Right lobe of liver (tissue), 6 donors: ENCODE data around the gene TAGLN2. TPM values are rescaled to one million over a fixed set of nuclear protein-coding genes. Genes with fewer than 3 reads are reported as not detected.

Source experiments
- ATAC-seq, 4 donors: fragments of 200-7000 bp; cut with Tn5 transposase; one replicate each; pipeline ENCODE4 v1.9.1; 2020; ENCODE audit warnings: mild to moderate bottlenecking in 4 of 4, moderate library complexity in 4 of 4
- DNase-seq, 3 donors: peaks; one replicate each; pipeline ENCODE4 v3.0.0-alpha.2; 2020
- H3K27ac ChIP-seq, 3 donors: fragments of 200-600 bp; one replicate each; pipeline ENCODE4 v1.8.0; 2022
- H3K27me3 ChIP-seq, 2 donors: fragments of 200-600 bp; one replicate each; pipeline ENCODE4 v1.8.0; 2022
- H3K36me3 ChIP-seq, 4 donors: fragments of 200-600 bp; sonication (generic) in 1 of 4; one replicate each; pipeline versions ENCODE4 v1.5.1 to v1.8.0; 2017 to 2022; ENCODE audit warnings: control low read depth in 1 of 4
- H3K4me1 ChIP-seq, 4 donors: fragments of 200-600 bp; sonication (generic) in 1 of 4; one replicate each; pipeline versions ENCODE4 v1.5.1 to v1.8.0; 2017 to 2022; ENCODE audit warnings: control low read depth in 1 of 4
- H3K4me3 ChIP-seq, 3 donors: fragments of 200-600 bp; one replicate each; pipeline ENCODE4 v1.8.0; 2022
- H3K9me3 ChIP-seq, 4 donors: fragments of 200-600 bp; sonication (generic) in 1 of 4; one replicate each; pipeline versions ENCODE4 v1.5.1 to v1.8.0; 2017 to 2022; ENCODE audit warnings: control low read depth in 1 of 4
- CTCF ChIP-seq, 4 donors: fragments of 200-600 bp in 3 of 4; fragments of 450-650 bp in 1 of 4; IDR thresholded peaks; one replicate each; pipeline versions ENCODE4 v1.5.1 to v1.8.0; 2016 to 2022; ENCODE audit warnings: antibody characterized with exemption in 4 of 4, mild to moderate bottlenecking in 2 of 4
- POLR2A ChIP-seq: fragments of 450-650 bp; IDR thresholded peaks from one replicate; pipeline ENCODE4 v1.6.1; 2017; ENCODE audit warnings: antibody characterized with exemption, mild to moderate bottlenecking
- WGBS: methylation state at CpG from one replicate; pipeline ENCODE4 v1.1.6; 2018; ENCODE audit warnings: low coverage, low lambda C conversion rate; ENCODE audit not compliant: insufficient coverage; ENCODE audit errors: missing lambda C conversion rate; 5-methylcytosine and 5-hydroxymethylcytosine counted together
- intact Hi-C, 2 donors: fragments of 100-400 bp; cut with DNase I; formaldehyde crosslinking; loops; one replicate each; pipeline versions ENCODE4 v1.11.2 to v1.14.1; 2022
- total RNA-seq, 6 experiments: library from RNA; depleted of rRNA in 2 of 6; stranded (reverse); fragments of >200 nt in 2 of 6; fragmentation: NEBNext Ultra II Directional in 3 of 6; extraction: Animal tissue kit (Norgen Biotek cat#: 25700) in 3 of 6; gene quantifications; one replicate each; pipeline versions ENCODE4 v1.1.0 to v1.2.4, GENCODE V29; 2016 to 2023
- donor health status: DM: no; HTN: yes; CAD: no.
- donor health status: DM: no; HTN: no; CAD: no.
- donor health status: DM: no; HTN: no; CAD: no.
- donor health status: DM: no; HTN: yes; CAD: no.
- donor health status: DM: no; HTN: yes; CAD: no.

The TAGLN2 gene
- total RNA-seq, 6 experiments from 2014 or later, result 53.2 to 200 (median 117) TPM

DNA sequence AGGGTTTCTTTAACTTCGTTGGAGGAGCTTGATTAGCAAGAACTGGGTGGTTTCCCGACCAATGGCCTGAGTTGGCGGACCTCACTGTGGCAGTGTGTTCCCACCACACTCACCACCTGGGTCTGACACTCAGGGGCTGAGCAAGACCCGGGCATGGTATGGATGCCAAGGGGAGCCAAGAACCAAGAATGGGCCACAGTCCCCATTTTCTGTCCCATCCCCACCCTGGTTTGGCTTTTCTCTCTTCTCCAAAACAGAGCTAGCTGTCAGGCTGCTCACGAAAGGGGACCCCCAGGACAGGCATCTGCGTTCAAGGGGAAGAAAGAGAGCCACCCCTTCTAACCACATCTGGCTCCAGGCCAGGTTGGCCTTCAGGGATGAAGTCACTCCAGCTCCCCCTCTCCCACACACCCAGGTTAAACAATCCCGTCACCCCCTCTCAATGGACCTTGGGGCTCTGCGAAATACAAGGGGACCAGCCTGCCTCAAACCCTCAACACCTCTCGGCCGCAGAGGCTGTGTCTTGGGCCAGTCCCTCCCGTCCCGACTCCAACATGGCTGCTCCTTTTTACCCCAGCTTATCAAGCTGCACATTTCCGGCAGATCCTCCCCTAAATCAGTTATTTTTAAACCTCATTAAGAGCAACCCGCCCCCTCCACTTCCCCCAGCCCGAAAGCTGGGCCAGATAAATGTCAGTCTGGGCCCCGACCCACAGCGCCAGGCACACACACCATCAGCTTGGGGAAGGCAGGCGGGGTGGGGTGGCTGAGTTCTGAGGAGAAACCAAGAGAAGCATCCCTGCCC lies 3.4 kb downstream of the TAGLN2 start:
- H3K27ac ChIP-seq, result peak overlapping the region; percentile 34 to 91 (median 84)
- peaks cover 16 to 20% (median 19%) of the 10 kb centered on the region in 4 donors for H3K36me3 ChIP-seq
- intact Hi-C loops, result no loop called here
- H3K9me3 ChIP-seq, result no peaks in the 10 kb centered on the region
- 44% methylated on average over 14 of the region's 18 CpGs for WGBS
- H3K4me3 ChIP-seq, result peak overlapping the region; percentile 67 to 91 (median 85)
- H3K4me1 ChIP-seq, result peaks cover 0 to 26% (median 13%) of the 10 kb centered on the region in 4 donors
- no peak for TF ChIP-seq POLR2A
- ATAC-seq (no peak), DNase-seq (peak in 1 of 3 donors; percentile 42)
- H3K27me3 ChIP-seq, result no peaks in the 10 kb centered on the region

- 64% methylated on average over 1 of the region's 1 CpG for WGBS
- Histone ChIP-seq H3K27ac (peak overlapping the region in 1 of 3 donors; percentile 91), H3K27me3 (no peaks in the 10 kb centered on the region), H3K36me3 (peaks cover 16 to 20% (median 19%) of the 10 kb centered on the region in 4 donors), H3K9me3 (no peaks in the 10 kb centered on the region), H3K4me3 (no peak overlapping the region), H3K4me1 (peaks cover 0 to 26% (median 13%) of the 10 kb centered on the region in 4 donors)
- no peak for ATAC-seq
- intact Hi-C loops, result no loop called here
- TF ChIP-seq CTCF (IDR thresholded peaks at IDR 0.05), result no peak
- TF ChIP-seq POLR2A, result no peak
- no peak for DNase-seq
Measured at GRCh38 chr1:159921251-159921650, 4.1 kb downstream of the TAGLN2 start.

DNA sequence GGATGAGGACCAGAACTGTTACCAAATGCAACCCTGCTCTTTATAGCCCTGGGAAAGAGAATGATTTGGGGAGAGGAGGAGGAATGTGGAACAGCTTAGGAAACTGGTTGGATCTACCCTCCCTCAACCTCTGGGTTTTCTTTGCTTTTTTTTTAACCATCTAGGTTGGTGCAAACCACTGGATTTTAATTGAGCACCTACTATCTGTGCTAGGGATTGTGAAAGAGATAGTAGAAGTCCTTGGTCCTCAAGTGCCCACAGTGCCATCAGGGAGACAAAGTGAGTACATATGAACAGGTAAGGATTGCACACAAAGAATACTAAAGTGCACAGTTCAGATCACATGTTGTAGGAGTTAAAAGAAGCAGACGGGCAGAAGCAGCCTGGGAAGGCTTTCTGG lies 4.7 kb downstream of the TAGLN2 start:
- Histone ChIP-seq H3K27me3 (no peaks in the 10 kb centered on the region), H3K9me3 (no peaks in the 10 kb centered on the region), H3K4me1 (peaks cover 0 to 23% (median 11%) of the 10 kb centered on the region in 4 donors), H3K36me3 (peaks cover 16 to 20% (median 19%) of the 10 kb centered on the region in 4 donors), H3K27ac (no peak overlapping the region), H3K4me3 (no peak overlapping the region)
- intact Hi-C loops, result no loop called here
- 43% methylated on average over 1 of the region's 1 CpG for WGBS
- no peak for DNase-seq
- TF ChIP-seq CTCF (IDR thresholded peaks at IDR 0.05) (no peak), POLR2A (no peak)
- no peak for ATAC-seq

DNA sequence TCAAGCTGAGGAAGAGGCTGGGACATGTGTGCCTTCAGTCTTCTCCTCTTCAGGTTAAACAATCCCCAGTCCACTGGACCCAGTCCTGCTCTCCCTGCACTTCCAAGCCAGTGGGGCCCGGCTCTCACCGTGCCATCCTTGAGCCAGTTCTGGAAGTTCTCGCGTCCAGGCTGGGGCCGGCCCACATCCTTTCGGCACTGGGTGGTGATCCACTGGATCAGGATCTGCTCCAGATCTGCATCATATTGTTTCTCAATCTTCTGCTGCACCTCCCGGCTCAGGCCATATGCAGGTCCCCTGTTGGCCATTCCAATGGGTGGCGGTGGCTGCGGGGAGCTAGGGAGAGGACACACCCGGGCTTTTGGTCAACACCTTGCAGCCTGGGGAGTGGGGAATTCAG lies 5.1 kb downstream of the TAGLN2 start:
- Histone ChIP-seq H3K27ac (no peak overlapping the region), H3K4me3 (no peak overlapping the region), H3K9me3 (no peaks in the 10 kb centered on the region), H3K36me3 (peaks cover 16 to 20% (median 19%) of the 10 kb centered on the region in 4 donors), H3K27me3 (no peaks in the 10 kb centered on the region), H3K4me1 (peaks cover 0 to 21% (median 10%) of the 10 kb centered on the region in 4 donors)
- DNase-seq, result peak in 1 of 3 donors; percentile 19
- TF ChIP-seq POLR2A, result no peak
- TF ChIP-seq CTCF (IDR thresholded peaks at IDR 0.05), result no peak
- WGBS, result no CpG with 5 or more reads among the region's 10 CpGs
- intact Hi-C loops, result no loop called here
- no peak for ATAC-seq

GRCh38 chr1:159919236-159919865 lies 6.0 kb downstream of the TAGLN2 start:
- intact Hi-C loops, result no loop called here
- ATAC-seq (no peak), DNase-seq (no peak)
- Histone ChIP-seq H3K27me3 (no peaks in the 10 kb centered on the region), H3K9me3 (no peaks in the 10 kb centered on the region), H3K27ac (no peak overlapping the region), H3K36me3 (peaks cover 16 to 20% (median 19%) of the 10 kb centered on the region in 4 donors), H3K4me3 (no peak overlapping the region), H3K4me1 (peaks cover 0 to 21% (median 10%) of the 10 kb centered on the region in 4 donors)
- 94% methylated on average over 5 of the region's 10 CpGs for WGBS
- TF ChIP-seq POLR2A (no peak), CTCF (IDR thresholded peaks at IDR 0.05) (no peak)
